Activated CD4-positive, alpha-beta T cell treated with anti-CD3 and anti-CD28 coated beads, Interleukin-2, amount 50 U/mL, for 48 hours (primary cell): ENCODE results near the gene SERAC1.
"Not testable (repeated sequence)": the region's sequence is repeated elsewhere in the genome, so short reads cannot be mapped to it uniquely, and the experiment has no call there.

Experiments
- DNase-seq, 2 experiments: peaks; one replicate each; pipeline ENCODE4 v3.0.0-alpha.2; 2020

The SERAC1 gene

GRCh38 chr6:158174024-158174423 is 6.0 kb upstream of the SERAC1 start:
- DNase-seq, result no peak

- no peak for DNase-seq
These were observed 3.9 kb upstream of the SERAC1 start for GRCh38 chr6:158172001-158172400.

- DNase-seq, result no peak
These were observed 2.6 kb upstream of the SERAC1 start for GRCh38 chr6:158170656-158171081.

- not testable (repeated sequence) for DNase-seq
These were observed 1.6 kb upstream of the SERAC1 start for GRCh38 chr6:158169634-158170033.

- DNase-seq, result no peak
These were observed 2.1 kb downstream of the SERAC1 start for GRCh38 chr6:158165919-158166416.

GRCh38 chr6:158164579-158165170 is 3.4 kb downstream of the SERAC1 start:
- no peak for DNase-seq

- DNase-seq, result no peak
These were observed 6.4 kb downstream of the SERAC1 start for GRCh38 chr6:158161566-158162254.

- DNase-seq, result no peak
These were observed 7.0 kb downstream of the SERAC1 start for GRCh38 chr6:158160932-158161539.

- DNase-seq, result no peak
These were observed 9.3 kb downstream of the SERAC1 start for GRCh38 chr6:158158748-158159147.

GRCh38 chr6:158158123-158158522 is 9.9 kb downstream of the SERAC1 start:
- no peak for DNase-seq

GRCh38 chr6:158157064-158157764 is 10.8 kb downstream of the SERAC1 start:
- no peak for DNase-seq

- DNase-seq, result no peak
These were observed 13.2 kb downstream of the SERAC1 start for GRCh38 chr6:158154816-158155215.

- no peak for DNase-seq
These were observed 14.5 kb downstream of the SERAC1 start for GRCh38 chr6:158153576-158153975.

- DNase-seq, result no peak
These were observed 15.4 kb downstream of the SERAC1 start for GRCh38 chr6:158152659-158153058.

- DNase-seq, result not testable (repeated sequence)
These were observed 16.0 kb downstream of the SERAC1 start for GRCh38 chr6:158152025-158152424.

GRCh38 chr6:158150701-158151100 is 17.4 kb downstream of the SERAC1 start:
- no peak for DNase-seq

- no peak for DNase-seq
These were observed 18.4 kb downstream of the SERAC1 start for GRCh38 chr6:158149641-158150040.

GRCh38 chr6:158143700-158144099 is 24.4 kb downstream of the SERAC1 start:
- no peak for DNase-seq

GRCh38 chr6:158142789-158143188 is 25.3 kb downstream of the SERAC1 start:
- DNase-seq, result no peak

- DNase-seq, result no peak
These were observed 36.1 kb downstream of the SERAC1 start for GRCh38 chr6:158131926-158132325.

GRCh38 chr6:158125271-158125670 is 42.8 kb downstream of the SERAC1 start:
- DNase-seq, result no peak

GRCh38 chr6:158124288-158124687 is 43.8 kb downstream of the SERAC1 start:
- no peak for DNase-seq

GRCh38 chr6:158122048-158122447 is 46.0 kb downstream of the SERAC1 start:
- DNase-seq, result no peak

GRCh38 chr6:158121335-158121734 is 46.7 kb downstream of the SERAC1 start:
- DNase-seq, result no peak
